GM19324 (cell line): ENCODE data around the gene SHC1.
A peak's percentile ranks its signal among the peaks of the same experiment; 100 is the strongest.

Experiments
- ATAC-seq: cut with Tn5 transposase; IDR thresholded peaks from one replicate; pipeline ENCODE4 v1.9.1; 2021; ENCODE audit warnings: mild to moderate bottlenecking, moderate library complexity; ENCODE audit not compliant: unreplicated experiment, low FRiP score

The SHC1 gene

DNA sequence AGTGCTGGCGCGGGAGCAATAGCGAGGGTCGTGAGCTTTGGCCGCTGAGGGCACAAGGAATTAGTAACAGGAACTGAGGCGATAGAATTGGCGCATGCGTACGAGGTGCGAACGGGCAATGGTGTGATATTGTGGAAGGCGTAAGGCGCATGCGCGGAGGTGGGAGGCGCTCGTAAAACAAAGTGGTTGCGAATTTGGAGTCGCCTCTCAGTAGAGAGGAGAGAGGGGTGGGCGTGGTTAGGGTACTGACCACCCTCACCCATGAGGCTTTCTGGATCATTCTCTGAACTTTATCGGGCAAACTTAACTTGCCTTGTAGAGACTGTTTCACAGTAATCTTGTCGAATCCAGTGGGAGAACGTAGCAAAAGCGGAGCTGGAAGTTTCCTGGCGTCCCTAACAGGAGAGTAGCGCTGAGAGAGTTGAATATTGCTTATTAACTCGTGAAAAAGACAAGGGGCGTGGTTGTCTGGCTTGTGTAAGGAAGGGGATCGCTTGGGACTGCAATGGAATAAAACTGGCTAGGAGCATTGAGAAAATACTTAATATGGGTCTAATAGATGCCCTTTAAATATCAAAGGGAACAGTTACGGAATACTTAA, 4.4 kb upstream of the SHC1 start:
- peak; percentile 61 for ATAC-seq

DNA sequence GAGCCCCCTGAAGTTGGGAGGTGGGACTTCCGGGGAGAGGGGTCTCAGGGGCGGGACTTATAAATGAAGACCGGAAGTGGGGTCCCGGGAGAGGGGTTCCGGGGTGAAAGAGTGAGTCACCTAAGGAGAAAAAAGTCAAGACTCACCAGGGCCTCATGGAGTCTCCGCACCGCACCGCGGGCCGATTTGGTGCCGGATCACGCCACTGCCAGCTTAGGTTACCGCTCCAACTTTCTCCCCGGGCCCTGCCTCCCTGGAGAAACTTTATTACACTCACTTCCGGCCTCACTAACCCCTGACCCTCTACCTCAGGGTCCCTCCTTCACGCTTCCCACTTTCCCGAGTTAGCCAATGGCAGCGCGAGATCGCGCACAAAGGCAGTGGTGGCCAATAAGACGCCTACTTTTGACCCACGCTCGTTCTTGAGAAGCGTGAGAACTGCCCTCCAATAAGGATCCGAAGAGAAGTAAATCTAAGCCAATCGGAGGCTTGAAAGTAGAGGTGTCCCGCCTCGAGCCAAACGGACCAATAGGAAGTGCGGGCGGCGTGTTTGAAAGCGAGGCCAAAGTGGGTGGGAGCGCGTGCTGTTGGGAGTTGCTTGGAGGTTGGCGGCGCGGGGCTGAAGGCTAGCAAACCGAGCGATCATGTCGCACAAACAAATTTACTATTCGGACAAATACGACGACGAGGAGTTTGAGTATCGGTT, 3.7 kb upstream of the SHC1 start, which contains the start of gene CKS1B:
Gene CKS1B, plus strand, starts transcription at position 580 of the 706 bp plus-strand sequence. Its CDS starts 65 bp downstream, at position 645.
- peak; percentile 82 for ATAC-seq

DNA sequence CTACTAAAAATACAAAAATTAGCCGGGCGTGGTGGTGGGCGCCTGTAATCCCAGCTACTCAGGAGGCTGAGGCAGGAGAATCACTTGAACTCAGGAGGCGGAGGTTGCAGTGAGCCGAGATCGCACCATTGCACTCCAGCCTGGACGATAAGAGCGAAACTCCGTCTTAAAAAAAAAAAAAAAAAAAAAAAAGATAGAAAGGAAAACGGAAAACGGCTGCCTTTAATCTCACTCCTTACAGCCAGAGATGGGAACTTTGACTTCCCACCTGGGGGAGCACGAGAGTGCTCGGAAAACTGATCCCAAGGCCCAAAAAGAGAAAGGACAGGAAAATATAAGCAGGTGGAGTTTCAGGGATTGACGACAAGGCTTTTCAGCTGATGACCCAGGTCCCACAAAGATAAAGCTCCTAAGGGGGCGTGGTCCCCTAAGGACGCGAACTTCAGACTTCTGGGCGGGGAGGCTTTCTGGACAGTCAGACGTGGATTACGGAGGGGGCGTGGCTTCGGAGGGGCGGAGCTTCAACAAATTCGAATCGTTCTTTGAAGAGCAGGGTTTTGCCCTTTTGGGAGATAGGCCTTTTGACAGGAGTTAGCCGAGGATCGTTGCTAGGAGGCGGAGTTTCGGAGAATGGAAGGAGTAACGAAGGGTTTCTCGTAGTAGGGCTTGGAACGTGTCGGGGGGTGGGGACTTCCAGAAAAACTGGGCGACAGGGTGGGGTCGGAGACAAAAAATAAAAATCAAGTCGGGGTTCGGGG, 3.0 kb upstream of the SHC1 start:
- no peak for ATAC-seq

DNA sequence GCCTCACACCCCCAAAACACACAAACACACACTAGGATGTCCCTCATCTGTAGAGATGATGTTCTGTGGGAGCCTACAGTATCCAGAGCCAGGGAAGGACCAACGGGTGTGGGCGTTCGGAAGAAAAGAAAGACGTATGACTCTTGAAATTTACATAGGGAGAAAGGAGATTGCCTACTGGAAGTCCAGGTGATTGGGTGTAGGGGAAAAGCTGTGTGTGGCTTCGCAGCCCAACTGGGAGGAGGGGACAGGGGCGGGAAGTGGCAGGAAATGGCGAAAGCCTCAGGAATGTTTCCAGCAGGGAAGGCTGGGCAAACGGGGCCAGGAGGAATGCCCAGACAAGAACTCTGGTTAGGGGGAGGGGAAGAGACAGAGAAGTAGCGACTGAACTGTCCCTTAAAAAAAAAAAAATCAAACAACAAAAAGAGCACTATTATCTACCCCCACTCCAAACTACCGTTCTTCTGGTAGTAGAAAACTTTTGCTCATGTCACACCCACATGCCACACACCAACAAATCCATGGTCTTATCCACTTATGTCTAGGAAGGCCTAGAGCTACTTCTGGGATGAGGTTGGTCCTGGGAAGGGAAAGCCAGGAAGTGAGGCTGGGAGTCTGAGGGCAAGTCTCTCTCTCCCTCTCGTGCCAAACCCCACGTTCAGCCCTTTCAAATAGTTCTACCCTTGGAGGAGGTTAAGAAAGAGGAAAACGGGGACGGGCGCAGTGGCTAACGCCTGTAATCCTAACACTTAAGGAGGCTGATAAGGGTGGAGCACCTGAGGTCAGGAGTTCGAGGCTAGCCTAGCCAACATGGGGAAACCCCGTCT, 2.2 kb upstream of the SHC1 start:
- no peak for ATAC-seq

DNA sequence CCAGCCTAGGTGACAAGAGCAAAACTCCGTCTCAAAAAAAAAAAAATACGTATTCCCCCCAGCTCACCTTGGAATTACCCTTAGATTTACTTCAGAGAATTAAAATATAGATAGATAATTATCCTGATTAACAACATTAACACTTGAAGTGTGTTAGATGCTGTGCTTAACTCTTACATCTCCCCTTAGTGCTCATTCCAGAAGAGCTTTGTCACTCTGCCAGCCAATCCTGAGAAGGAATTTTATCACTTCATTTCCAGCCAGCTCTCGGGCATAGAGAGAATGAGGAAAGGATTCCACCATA, 1.6 kb upstream of the SHC1 start:
- no peak for ATAC-seq

DNA sequence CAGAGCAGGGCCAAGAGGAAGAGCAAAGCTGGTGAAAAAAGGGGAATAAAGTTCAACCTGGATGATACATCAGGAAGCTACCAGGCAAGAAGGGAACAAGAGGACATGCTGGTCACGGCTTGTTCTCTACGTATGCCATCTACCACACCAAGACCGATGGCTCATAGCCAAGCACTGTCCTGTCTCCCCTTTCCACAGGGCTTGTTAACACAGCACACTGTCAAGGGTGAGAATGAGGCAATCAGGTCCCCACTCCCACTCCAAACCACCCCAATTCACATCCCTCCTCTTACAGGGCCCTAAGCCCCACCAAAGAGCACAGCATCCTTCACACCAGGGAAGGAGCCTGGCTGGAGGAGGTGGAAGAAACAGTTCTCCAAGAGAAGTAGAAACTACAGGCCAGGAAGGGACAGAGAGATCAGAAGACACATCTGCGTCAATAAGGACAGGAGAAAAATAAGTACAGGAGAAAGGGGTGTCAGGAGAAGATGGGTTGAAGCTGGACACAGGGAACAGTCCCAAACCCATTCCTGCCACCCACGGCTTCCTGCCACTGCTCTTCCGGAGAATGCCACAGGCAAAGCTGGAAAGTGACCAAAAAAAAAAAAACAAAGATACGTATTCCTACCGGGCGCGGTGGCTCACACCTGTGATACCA, 923 bp upstream of the SHC1 start:
- no peak for ATAC-seq

DNA sequence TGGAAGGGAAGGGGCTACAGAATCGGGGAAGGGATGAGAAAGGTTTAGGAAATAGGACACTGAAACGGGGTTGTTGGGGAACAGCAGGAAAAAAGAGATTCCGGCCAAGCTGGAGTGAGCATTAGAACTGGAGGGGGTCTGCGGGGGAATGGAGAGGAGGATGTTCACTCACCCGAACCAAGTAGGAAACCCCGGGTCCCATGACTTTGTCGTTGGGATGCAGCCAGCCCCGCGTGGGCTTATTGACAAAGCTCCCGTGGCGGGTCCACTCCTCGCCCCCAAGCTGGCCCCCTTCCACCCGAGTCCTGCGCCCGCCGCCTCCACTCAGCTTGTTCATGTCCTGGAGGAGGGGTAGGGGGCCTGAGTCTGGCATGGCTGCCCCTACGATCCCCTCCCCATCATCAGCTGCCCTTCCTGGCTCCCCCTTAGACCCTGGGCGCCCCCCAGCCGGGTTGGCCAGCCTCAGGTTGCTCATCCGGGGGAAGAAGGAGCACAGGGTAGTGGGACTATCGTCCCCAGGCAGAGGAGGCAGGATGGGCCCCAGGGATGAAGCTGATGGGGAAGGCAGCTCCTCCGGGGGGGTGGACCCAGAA, 591 bp downstream of the SHC1 start:
- no peak for ATAC-seq

DNA sequence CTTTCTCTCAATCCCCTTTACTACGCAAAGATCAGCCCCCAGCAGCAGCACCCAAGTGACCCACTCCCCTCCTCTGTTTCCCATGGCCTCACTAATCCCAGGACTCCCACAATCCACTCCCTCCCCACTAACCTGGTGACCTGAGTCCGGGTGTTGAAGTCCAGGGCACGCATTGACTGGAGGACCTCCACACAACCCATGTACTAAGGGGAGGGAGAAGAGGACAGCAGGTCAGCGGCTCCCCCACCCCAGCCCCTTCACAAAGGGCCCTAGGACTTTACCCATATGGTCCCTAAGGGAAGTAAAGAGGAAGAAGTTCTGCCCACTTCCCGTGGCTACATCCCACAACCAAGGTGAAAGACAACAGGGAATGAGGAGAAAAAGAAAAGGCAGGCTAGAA, 1.3 kb downstream of the SHC1 start:
- ATAC-seq: no peak

DNA sequence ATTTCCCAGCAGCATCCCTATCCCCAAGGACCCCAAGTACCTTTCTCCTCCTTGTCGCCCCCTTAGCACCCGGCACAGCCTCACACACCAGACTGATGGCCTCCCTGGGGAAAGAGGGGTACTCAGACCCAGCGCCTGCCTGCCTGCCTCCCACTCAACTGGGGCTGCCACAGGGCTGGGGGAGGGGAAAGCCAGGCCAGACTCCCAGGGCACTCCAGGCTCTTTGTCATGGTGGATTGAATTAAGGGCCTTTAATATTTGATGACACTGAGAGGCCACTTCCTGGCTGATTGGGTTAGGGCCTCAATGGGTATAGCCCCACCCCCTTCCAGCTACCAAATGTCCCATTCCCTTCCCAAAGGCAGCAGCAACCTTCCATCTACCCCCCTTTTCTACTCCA, 1.8 kb downstream of the SHC1 start:
- no peak for ATAC-seq

DNA sequence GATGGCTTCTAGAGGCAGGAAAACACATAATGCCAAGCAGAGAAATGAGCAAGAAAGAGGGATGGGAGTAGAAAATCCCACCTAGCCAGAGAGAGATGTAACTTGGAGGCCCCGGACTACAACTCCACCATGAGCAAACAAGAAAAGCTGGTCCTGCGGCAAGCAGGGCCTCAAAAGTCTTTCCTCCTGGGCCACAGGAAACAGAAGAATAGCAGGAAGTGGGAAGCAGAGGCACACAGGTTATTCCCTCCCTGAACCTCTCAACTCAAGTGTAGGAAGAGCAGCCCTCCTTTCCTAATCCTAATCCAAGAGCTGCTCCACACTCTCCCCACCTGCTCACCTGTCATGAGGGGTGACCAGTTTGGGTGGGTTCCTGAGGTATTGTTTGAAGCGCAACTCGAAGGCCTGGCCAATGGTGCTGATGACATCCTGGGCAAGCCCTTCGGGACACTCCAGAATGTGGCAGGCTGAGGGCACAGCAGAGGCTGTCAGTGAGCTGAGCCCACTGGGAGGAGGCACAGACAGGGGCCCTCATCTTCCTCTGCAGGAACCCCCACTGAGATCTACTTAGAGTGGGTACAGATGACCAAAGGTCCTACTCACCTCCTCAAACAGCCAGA, 3.1 kb downstream of the SHC1 start:
- ATAC-seq: no peak

DNA sequence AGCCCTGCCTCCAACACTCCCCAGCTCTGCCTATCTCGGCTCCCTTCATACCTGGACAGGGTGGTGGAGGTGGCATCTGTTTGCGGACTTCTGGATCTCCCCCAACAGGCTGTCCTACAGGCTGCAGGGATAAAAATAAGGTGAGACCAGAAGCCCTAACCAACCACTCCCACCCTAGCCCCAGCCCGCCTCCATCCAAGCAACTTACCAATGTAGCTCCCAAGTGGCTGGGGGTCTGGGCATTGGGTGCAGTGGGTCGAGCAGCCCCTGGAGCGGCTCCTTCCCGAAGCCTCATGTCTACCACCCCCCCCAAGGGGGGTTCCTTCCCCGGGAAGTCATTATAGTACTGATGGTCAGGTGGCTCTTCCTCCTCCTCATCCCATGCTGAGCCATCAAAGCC, 4.4 kb downstream of the SHC1 start:
- no peak for ATAC-seq

DNA sequence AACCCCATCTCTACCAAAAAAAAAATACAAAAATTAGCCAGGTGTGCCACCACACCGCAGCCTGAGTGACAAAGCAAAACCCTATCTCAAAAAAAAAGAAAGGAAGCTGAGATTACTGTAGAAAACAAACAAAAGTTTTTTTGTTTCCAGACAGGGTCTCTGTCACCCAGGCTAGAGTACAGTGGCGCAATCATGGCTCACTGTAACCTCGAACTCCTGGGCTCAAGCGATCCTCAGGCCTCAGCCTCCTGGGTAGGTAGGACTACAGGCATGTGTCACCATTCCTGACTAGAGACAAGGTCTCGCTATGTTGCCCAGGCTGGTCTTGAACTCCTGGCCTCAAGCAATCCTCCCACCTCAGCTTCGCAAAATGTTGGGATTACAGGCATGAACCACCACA, 6.2 kb downstream of the SHC1 start:
- no peak for ATAC-seq

DNA sequence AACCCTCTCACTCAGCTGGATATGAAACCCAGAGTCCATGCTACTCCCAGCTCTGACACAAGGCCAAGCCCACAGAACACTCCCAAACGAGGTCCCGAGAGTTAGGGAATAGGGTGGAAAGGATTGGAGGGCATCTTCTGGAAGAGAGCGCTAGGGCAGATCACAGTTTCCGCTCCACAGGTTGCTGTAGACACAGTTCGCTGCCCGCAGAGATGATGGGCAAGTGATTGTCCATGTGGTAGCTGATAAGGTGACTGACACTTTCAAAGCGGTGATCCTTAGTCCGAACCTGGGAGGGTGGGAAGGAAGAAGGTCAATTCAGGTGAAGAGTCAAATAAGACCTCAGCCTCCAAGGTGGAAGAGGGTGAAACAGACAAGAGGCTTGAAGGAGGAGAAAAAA, 6.9 kb downstream of the SHC1 start:
- no peak for ATAC-seq

DNA sequence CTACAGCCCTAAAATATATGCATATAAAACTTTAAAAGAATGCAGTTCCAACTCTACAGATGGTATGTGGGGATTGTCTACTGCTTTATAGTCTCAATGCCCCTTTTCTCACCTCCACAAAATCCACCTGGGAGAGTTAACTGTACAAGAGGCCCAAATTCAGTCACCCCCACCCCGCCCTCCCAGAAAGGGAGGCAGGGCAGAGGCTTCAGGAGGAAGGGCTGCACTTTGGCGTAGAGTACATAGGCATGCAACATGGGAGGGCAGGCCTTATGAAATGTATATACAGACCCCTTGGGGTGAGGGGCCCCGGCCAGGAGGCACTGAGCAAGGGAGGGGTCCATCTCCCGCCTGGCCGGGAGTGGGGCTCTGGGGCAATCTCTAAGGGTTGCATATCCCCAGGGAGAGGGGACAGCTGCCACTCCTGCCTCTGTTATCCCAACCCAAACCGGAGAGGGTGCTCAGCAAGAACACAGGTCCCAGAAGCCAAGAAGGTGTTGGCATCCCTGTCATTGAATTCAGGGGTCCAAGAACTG, 7.7 kb downstream of the SHC1 start:
- ATAC-seq: no peak

DNA sequence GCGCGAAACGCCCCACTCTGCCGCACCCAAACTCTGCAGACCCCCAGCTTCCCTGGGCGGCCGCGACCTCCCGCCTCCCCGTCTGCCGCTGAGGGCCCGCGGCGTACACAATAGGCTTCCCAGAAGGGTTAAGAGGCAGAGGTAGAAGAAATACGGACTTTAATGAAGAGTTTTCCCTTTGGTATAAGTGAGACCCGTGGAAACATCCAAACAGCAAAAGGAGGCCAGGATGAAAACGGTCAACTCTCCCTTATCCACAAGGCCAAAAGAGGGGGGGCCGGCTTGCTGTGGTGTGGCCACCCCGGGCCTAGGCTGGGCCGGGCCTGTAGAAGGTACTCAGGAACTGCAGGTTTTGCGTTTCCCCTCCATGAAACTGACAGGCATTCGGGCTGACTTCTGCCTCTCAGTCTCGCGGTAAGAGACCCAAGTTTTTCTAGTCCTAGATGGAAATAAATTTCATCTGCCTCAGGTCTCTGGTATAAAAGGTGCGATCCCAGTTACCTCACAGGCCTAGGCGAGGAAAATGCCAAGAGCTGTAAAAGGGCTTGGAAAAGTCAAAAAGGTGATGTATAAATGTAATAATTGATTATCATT, 8.3 kb downstream of the SHC1 start:
- ATAC-seq: peak; percentile 9

DNA sequence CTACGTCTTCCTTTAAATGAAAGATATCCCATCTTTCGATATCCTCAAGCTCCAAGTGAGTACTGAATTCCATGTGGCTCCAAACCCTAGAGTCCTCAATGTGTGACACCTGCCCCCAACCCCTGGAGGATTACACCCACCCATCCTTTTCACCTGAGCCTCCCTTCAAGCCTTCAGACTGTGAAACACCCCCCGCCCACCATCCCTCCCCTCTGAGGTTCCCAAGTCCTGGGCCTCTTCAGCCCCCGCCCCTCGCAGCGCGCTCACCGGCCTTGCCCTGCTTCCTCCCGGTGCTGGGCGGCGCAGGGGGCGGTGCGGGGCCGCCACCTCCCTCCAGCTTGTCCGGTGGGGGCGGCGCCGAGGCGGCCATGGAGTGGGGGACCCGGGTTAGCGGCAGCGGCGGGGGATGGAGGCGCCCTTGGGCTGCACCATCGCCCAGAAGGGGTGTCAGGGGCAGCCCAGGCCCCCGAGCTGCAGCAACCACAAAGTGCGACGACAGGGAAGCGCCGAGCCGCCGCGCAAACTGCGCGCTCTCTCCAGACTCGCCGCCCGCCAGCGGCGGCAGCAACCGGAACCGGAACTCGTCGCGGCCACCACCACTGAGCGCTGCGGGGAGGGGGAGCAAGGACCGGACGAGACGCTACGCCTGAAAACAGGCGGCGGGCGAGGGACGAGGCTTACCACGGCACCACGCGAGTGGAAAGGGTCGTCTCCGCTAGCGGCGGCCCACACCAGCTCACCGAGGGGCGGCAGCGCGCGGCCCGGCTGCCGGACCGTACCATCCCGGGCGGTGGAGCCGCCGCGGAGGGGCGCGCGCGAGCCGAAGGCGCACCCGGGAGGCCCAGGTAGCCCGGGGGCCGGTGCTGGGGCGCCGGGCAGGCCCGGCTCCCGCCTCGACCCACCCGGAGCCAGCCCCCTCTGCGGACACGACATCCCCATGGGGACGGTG, 9.1 kb downstream of the SHC1 start, which contains the start of gene PYGO2:
Gene PYGO2, minus strand, starts transcription at position 576 of the 949 bp plus-strand sequence. Its CDS starts 206 bp downstream, at position 370.
- ATAC-seq: peak; percentile 73

DNA sequence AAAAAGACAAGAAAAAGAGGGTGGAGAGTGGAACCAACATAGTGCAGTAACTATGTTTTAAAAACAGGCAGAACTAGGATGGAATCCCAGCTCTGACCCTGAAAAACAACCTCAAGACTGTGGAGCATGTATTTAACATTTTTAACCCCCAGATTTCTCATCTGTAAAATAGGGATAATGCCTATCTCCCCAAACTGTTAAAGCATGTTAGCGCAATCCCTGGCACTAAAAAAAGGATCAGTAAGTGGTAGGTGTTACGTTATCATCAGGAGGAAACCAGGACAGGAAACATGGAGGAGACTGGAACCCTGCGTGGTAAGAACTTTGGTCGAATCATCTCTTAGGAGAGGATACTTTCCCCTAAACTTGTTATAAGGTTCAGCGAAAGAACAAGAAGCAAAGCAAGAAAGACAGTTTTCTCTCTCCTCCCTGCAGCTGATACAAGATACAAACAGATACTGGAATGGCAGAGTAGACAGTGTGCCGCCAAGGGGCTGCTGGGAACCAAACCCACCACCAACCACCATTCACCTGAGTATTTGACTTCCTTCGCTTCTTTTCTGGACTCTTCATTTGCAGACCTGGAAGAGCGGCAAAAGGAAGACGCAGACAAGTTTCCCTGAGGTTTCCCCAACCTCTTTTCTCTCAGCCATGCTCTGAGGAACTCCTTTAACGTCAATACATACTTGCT, 10.0 kb downstream of the SHC1 start:
- no peak for ATAC-seq
